IPS DF 4.7 (cell line): Measurements from ENCODE around the gene VPS52.
A peak's percentile ranks its signal among the peaks of the same experiment; 100 is the strongest.
"Not testable (repeated sequence)": the region's sequence is repeated elsewhere in the genome, so short reads cannot be mapped to it uniquely, and the experiment has no call there.

Experiments used
- DNase-seq: peaks from one replicate; pipeline ENCODE4 v3.0.0-alpha.2; 2013; ENCODE audit warnings: low spot score; ENCODE audit errors: extremely low read depth

VPS52 gene

DNA sequence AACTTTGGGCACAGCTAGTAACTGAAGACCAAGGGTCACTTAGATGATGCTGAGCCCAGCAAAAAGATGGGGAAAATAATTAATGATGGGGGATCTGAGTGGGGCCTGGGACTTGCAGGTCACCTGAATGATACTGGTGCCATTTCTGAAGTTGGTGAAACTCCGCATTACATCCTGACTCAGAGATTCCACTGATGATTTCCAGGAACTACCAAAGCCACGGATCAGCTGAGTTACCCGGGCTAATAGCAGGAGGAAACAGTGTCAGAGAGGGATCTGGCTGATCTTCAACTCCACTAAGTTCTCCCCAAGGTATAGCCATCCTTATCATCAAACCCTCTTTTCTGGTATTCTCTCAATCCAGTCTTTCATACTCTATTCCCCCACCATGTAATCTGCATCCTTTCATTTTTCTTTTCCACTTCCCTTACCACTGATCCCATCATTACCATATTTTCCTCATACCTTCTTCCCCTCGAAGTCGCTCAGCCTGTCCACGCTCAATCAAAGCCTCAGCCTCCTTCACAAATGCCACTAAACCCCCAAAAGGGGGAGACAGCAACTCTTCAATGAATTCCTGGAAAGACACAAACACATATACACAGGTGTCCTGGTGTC, 20.2 kb downstream of the VPS52 start:
- DNase-seq: no peak

DNA sequence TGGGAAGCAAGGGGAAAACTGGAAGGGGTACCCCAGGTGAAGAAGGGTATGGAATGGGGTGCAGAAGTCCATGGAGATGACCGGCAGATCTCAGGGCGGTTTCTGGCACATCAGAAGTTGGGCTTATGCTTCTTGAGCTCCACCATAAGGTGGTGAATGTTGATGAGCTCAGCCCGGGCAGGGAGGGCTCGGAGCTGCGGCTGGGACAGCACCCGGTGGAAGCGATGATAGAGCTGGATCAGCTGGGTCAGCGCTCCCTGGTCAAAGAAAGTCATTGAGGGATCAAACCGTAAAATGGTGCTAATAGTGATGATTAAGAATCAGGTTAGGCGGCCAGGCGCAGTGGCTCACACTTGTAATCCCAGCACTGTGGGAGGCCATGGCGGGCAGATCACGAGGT, 20.9 kb downstream of the VPS52 start:
- DNase-seq: no peak

DNA sequence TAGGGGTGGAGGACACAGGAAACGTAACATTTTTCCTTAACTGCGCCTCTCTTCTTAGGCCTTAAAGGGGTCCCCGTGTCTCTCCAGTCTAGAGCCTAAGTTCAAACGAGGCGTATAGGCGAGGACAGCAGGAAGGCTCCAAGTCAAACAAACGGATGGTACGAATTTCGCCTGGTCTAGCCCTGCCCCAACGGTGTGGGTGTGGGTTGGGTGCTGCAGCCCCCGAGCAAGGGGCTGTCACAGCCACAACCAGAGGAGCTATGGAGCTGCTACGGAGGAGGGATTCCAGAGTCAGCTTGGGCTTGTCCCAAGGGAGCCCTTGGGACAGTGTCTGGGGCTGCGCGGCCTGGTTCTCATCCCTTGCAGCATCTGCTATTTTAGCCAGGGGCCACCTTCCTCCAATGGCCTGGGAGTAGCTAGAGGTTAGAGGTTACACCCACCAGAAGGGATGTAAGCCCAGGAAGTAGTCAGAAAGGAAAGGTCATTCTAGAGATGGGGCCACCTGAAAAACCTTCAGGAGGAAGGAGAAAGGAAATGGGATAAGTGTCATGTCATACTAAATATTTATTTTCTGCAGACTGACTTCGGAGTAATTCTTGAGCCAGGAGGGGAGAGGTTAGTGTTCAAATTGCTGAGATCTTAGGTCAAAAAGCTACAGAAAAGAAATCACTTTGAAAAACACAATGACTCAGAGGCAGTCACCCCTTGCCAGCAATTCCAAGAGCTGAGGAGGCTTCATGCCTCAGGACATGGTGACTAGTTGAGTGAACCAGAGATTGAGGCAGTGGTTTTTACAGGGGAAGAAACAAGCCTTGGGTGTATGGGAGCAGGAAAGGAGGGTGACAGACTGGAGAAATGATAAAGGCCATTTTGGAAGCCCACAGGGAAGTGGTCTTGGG, 21.7 kb downstream of the VPS52 start:
- no peak for DNase-seq

DNA sequence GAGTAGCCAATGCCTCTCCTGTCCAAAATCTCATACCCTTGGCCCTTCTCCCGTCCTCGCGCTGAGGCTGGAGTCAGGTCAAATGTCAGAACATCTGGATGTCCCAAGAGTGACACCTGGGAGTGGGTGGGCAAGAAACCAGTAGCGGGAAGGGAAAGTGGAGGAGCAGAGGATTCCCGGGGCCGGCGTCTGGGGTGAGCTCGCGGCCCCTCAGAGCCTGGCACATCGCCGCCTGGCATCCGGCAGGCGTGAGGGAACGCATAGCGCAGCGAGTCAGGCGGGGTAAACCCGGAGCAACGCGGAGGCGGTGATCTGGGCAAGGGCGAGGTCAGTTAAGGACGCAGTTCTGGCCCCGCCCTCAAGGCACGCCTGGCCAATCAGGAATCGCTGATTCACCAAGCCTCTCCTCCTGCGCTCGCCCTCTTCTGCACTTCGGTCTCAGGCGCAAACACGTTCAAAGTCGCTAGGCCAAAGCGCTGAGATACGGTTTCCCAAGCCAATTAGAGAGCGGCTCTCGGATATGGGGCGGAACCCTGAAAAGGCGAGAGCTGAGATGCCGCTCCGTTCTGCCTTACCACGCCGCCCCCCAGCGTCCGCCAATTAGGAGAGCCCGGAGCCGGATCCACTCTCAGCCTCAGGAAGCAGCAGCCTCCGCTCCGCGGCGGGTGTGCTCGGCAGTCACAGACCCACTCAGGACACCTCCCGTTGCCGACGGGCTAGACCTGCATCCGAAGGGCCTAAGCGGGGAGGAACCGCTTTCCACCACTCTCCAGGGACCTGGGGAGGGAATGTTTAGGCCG, 22.5 kb downstream of the VPS52 start:
- peak; percentile 98 for DNase-seq

DNA sequence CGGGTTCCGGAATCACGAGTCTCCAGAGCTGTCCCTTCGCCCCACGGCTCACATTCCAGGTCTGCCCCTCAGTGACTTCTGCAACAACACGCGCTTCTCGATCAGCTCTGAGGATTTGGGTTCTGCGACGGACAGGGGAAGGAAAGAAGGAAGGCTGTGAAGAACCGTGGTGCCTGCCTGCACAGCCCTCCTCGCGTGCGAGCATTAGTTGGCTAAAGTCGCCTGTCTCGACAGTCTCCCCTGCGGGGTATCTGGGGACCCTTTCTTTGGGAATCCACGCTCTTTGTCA, 23.1 kb downstream of the VPS52 start:
- no peak for DNase-seq

DNA sequence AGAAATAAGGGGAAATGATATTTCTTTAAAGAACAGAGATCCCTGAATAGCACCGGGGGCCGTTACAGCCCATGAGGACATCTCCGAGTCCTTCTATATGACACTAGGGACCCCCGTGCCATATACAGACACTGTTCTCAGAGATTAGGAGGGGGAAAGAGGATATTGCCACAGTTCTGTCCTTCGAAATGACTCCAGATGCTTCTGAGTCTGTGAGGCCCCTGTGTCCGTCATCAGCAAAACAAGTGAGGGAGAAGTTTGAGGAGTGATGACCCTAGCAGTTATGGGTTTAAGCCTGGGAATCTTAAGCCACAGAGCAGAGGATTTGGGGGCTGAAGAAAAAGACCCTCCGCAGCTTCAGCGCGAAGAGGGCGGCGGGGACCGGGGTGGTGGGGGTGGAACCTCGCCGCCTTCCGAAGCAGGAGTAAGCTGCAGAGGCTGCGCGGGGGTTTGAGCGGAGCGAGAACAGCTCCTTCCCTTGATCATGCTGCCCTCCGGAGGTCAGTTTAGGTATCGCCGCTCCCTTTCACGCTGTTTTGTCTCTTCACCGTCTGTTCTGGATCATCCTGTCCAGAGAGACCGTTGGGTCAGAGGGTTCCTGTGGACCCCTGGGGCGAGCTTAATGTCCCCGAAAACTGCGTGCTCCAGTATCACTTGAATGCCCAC, 23.6 kb downstream of the VPS52 start:
- DNase-seq: peak; percentile 64

DNA sequence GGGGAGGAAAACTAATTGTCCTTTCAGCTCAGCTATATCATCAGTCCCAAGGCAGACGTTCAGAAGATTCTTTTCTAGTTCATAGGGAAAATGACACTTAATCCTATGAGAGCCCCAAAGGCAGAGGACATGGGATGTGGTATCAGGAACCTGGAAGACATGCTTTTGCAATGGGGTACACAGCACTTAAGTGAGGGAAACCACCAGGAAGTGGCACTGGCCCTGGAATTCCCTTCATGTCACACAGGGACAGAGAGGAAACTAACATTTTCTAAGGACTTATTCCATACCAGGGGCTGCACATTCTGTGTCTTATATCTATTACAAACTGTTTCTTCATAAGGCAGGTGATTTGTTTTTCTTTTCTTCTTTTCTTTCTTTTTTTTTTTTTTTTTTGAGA, 28.2 kb downstream of the VPS52 start:
- DNase-seq: no peak

DNA sequence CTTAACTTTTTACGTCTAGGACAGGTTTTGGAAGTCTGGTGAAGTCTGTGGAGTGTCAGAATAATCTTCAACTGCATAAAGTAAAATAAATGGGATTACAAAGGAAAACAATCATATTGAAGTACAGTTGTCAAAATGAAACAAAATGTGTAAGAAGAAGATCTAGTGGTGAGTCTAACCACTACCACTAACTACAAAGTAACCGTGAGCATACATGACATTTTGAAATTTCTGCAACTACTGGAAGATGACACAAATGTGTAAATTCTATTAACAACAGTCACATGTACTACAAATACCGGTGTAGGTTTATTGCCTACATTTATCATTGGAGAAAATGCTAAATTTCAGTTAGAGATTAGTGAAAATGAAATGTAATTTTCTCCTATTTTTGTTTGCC, 29.7 kb downstream of the VPS52 start:
- DNase-seq: no peak

DNA sequence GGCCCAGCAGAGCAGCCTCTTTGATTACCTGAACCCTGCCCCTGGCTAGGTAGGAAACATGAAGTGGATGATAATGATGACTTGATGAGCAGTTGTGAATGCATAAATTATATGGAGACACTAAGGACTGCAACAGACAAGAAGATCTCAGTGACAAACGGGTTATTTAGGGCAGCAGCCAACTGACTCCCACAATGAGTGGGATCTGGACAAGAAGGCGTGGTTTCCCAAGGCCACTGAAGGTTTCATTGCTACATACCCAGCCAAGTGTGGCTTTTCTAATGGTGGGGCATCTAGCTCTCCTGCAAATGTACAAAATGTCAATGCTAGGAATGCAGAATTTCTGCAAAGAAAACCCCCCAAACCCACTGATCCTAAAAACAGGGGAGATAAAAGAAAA, 33.9 kb downstream of the VPS52 start:
- DNase-seq: no peak

DNA sequence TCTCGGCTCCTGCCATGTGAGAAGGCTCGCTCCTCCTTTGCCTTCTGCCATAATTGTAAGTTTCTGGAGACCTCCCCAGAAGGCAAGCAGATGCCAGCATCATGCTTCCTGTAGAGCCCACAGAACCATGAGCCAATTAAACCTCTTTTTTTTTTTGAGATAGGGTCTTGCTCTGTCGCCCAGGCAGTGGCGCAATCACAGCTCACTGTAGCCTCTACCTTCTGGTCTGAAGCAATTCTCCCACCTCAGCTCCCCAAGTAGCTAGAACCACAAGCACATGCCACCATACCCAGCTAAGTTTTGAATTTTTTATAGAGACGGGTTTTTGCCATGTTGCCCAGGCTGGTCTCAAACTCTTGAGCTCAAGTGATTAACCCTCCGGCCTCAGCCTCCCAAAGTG, 34.8 kb downstream of the VPS52 start:
- DNase-seq: no peak

DNA sequence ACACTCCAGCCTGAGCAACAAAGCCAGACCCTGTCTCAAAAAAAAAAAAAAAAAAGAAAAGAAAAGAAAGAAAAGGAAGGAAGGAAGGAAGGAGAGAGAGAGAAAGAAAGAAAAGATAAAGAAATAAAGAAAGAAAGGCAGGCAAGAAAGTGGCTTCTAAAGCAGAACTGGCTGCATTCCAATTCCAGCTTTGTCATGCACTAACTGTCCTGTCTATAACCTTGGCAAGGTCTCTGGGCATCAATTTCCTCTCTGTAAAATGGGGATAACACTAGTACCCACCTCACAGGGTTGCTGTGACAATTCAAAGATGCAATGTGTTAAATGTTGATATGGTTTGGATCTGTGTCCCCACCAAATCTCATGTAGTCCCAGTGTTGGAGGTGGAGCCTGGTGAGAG, 35.3 kb downstream of the VPS52 start:
- no peak for DNase-seq

DNA sequence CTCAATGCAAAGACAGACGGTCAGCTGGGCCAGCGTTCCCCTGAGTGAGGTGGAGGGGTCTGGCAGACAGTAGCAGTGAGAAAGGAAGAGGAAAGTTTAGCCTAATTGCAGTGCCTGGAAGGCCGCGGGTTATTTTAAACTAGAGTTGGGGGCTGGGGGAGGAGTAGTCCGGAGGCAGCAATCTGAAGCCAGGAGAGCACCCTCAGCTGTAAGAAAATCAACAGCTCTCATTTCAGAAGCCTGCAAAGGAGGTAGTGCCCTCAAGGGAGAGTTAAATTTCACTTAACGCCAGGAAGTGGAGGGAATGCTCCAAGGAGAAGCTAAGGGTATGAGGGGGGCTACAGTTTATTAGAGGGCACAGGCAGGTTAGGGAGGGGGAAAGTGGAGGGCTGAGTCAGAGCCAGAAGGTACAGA, 36.4 kb downstream of the VPS52 start:
- DNase-seq: no peak

DNA sequence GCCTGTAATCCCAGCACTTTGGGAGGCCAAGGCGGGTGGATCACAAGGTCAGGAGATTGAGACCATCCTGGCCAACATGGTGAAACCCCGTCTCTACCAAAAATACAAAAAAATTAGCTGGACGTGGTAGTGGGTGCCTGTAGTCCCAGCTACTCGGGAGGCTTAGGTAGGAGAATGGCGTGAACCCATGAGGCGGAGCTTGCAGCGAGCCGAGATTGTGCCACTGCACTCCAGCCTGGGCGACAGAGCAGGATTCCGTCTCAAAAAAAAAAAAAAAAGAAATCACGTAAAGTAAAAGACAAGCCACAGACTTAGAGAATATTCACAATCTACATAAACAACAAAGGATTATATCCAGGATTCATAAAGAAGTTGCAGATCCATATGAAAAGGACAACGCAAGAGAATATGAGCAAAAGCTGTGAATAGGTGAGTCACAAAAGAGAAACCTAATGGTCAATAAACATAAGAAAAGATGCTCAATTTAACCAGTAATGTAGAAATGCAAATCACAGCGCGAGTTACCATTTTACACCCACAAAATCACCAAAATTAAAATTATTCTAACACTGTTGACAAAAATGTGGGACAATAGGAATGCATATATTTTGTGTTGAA, 45.1 kb downstream of the VPS52 start:
- DNase-seq: not testable (repeated sequence)

DNA sequence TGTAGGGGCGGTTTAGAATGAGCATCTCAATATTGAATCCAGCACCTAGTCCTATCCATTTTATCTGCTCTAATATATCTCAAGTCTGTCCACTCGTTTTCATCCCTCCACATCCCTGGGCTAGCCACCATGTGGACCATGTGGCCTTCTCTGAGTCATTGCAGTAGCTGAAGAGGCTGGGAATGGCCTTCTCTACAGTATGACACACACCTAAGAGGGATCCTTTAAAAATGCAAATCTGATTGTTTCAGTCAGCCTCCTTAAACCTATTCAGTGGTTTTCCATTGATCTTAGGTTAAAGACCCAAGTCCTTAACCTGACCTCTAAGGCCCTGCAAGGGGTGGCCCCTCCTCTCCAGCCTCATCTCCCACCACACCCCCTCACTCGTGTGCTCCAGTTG, 54.0 kb downstream of the VPS52 start:
- DNase-seq: no peak

DNA sequence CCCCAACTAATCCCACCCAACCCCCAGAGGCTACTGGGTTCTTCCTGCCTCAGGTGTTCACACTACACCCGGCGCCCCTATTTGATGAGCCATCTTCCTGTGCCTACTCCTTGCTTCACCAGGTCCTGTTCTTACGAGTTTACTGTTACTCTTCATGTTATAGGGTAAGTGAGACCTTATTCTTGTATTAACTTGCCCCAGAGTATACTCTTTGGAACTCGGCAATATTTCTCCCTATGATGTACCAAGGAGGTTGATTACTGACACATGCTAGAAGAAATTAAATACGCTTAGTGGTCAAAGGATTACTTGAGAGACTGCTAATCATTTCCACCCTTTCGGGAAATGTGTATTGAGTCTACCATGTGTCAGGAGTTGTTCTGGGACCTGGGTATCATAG, 54.4 kb downstream of the VPS52 start:
- DNase-seq: no peak

DNA sequence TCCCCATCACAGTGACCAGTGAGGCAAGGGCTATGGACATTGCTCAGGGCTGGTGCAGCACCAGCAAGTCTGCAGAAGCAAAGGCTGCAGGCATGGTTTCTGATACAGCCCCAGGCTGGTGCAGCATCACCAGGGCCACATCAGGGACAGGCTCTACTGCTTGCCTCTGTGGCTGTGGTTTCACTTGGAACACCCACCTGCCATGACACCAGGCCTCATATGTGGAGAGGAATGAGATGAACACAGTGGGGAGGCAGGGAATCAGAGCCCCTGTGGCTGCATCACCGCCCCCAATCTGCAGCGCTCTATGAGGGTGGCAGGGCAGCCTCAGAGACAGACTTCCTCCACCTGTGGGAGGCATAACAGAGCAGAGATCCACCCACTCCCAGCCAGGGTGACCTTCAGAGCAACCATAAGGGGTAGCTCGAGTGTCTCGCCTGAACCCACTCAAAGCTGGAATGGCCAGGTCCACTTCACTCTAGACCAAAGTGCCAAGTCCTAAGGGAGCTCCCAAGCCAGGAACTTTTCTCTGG, 55.5 kb downstream of the VPS52 start:
- DNase-seq: no peak

DNA sequence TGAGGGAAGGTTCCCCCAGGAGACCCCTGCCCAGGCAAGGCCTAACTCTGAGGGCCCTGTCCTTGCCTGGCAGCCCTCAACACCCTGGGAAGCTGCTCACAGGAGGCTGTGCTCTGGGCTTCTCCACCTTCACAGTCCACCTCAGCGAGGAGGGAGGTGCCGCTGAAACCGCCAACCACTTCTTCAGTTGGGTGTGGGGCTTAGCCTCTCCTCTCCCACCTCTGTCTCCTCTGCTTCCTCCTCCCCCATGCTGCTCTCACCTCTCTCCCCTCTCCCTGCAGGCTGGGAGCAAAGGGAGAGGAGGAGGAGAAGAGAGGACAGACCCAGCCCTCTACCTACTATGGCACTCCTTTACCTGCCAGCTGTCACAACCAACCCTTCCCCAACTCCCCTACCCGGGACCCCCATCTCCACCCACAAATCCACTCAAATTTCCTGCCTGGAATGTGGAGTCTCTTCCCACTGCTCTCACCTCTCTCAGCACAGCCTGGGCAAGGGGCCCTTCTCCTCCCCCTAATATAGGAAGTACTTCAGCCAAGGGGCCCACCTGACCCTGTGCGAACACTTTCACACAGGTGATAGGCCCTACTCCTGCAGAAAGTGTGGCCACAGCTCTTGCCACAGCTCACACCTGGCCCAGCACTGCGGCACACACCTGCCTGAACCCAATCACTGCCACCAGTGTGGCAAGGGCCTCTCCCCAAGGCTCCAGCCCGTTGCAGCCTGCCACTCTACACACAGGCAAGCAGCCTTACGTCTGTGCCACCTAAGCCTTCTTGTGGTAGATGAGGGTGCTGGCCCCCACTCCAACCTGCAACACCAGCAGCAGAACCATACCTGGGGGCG, 56.2 kb downstream of the VPS52 start:
- no peak for DNase-seq

DNA sequence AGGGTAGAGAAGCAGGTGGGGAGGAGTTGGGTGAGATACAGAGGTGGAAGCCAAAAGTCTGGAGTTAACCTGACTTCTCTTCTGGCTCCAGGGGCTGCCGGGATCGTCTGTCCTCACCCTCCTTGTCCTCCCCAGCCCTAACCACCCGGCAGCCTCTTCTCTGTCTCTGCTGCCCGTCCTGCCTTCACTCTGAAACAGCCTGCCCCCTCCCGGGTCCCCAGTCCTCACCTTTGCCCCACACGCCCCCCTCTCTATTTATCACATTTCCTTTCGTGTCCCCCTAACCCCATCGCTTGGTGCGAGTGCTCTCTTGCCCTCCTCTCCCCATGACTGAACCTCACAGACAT, 57.7 kb downstream of the VPS52 start:
- no peak for DNase-seq

DNA sequence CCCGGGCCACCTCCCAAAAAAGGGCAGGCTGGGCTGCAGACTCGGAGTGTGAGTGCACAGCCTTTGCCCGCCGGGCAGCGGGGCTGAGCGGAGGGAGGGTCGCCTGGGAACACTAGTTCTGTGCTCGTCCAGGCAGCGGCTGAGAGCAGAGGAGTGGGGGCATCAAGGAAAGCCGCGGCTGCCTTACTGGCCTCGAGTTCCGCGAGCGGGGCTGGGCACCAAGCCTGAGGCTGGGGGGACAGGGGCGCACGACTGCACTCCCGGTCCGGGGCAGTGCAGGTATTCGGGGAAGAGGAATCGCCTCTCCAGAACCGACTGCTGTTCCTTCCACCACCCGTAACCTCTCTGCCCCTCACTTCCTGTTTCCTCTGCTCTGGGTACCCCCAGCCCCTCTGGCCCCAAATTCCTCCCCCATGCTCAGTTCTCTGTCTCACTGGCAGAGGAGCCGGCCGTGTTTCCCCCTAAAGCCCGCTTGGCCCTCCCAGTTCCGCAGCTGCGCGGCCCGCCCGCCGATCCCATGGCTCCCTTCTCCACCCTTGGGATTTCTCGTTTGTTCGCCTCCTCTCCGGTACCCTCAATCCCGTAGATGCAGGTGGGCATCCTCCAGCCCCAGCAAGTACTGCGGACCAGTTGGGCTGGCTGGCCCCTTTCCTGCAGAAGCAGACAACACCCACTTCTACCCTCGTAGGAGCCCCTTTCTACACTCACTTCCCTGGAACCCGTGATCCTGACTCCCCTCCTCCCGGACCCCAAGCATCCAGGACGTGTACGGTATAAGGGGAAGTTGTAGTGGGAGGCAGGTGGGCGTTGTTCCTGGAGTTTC, 58.3 kb downstream of the VPS52 start:
- DNase-seq: no peak

DNA sequence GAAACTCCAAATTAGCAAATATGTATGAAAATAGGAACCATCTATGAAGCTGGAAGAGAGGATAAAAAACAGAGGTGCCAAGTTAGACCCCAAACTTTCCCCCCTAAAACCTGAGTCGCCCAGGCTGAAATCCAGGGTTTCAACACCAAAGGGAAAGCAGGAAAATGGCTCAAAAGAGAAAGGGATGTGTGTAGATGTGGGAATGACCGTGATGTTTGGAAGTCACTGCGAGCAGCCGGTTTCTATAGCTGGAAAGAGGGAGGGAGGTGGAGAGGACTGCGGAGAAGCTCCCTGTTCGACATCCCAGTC, 58.9 kb downstream of the VPS52 start:
- DNase-seq: no peak
